ENCODE data around the gene ACRBP.
"Not testable (repeated sequence)": the region's sequence is repeated elsewhere in the genome, so short reads cannot be mapped to it uniquely, and the experiment has no call there.

Gene ACRBP

GRCh38 chr12:6618483-6619225, 28.6 kb downstream of the ACRBP start:
- no peak overlapping the region for H3K27ac ChIP-seq
- DNase-seq (ENCODE audit: low read depth, low spot score): no peak

DNA sequence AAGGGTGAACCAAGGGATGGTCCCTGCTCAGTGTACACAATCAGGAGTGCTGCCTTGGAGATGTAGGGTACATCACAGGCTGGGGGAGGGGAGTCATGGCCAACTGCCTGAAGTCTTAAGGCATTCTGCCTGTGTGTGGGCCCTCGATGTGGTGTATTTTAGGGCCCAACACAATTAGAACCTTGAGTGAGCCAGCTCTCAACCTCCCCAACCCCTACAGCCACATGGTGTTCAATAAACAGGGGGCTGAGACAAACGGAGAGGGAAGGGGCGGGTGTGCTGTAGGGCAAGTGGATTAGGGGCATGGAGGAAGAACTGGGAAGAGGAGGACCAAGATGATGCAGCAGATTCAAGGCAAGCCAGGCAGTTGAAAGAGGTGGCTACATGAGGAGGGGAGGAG, 31.4 kb downstream of the ACRBP start:
- DNase-seq (ENCODE audit: low read depth, low spot score): no peak
- no peak overlapping the region for H3K27ac ChIP-seq

GRCh38 chr12:6614513-6615172, 32.6 kb downstream of the ACRBP start:
- peak overlapping the region; percentile 56 for H3K27ac ChIP-seq

DNA sequence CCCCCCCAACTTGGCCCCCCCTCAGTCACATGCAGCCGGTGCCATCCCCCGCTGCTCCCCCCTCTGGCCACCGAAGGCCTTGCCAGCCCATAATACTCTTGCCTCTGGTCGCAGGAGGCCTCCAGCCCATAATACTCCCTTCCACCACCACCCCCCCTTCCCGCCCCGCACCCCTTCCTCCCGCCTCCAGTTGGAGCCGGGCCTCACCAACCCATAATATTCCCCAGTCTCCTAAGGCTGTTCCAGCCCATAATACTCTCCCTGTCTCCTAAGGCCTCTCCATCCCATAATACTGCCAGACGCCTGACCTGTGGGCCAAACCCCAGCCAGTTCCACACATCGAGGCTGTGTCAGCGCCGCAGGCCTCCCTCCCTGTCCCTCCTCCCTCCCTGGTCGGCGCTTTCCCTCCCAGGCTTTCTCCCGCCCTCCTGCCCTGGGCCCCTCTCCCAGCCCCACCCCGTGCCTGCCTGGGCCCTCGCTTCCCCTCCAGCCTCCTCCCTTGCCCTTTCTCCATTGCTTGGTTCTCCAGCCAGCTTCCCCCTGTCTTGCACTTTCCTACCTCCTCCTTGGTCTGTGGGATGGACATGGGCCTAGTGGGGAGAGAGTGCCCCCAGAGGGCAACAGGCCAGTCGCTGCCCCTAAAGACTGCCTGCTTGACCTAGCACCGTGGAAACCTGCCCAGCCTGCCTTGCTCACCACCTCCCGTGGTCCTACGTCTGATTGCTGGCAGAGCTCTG, 33.3 kb downstream of the ACRBP start:
- H3K27ac ChIP-seq: peak overlapping the region; percentile 56
- peak; percentile 33 for DNase-seq (ENCODE audit: low read depth, low spot score)

More at GRCh38 chr12:6614513-6615172, 32.6 kb downstream of the ACRBP start:
- no peak for DNase-seq (ENCODE audit: low read depth, low spot score)

DNA sequence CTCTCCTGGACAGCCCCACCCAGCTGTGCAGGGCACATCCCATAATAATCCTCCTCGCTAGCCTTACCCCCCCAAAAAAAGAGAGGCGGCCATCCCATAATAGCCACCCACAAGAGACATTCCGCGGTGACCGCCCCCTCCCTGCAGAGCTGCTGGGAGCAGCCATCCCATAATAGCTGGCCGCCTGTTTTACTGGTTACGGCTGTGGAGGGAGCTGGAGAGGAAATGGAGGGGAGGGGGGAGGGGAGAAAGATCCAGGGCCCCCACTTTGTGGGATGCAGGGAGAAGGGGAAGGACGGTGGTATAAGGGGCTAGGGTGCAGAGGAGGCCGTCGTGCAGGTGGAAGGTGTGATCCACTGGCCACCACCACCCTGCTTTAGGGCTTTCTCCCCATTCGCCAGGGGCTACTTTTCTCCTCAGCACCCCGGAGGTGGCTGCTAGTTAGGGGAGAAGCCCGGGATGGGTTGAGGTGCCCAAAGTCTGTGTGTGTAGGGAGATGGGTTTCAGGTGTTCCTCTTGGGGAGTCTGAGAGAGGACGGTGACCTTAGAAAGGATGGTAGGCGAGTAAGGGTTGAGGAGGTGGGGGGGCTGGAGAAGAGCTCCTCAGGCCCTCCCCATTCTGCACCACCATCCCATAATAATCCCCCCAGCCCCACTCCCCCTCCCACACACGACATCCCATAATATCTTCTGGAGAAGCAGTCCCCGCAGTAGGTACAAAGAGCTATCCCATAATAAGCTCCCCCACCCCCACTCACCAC, 34.0 kb downstream of the ACRBP start:
- peak overlapping the region; percentile 56 for H3K27ac ChIP-seq
- no peak for DNase-seq (ENCODE audit: low read depth, low spot score)

GRCh38 chr12:6612652-6613014, 34.6 kb downstream of the ACRBP start:
- peak overlapping the region; percentile 56 for H3K27ac ChIP-seq
- no peak for DNase-seq (ENCODE audit: low read depth, low spot score)

- peak overlapping the region; percentile 56 for H3K27ac ChIP-seq
- DNase-seq (ENCODE audit: low read depth, low spot score): no peak
Observed at GRCh38 chr12:6612247-6612646, 35.0 kb downstream of the ACRBP start.

DNA sequence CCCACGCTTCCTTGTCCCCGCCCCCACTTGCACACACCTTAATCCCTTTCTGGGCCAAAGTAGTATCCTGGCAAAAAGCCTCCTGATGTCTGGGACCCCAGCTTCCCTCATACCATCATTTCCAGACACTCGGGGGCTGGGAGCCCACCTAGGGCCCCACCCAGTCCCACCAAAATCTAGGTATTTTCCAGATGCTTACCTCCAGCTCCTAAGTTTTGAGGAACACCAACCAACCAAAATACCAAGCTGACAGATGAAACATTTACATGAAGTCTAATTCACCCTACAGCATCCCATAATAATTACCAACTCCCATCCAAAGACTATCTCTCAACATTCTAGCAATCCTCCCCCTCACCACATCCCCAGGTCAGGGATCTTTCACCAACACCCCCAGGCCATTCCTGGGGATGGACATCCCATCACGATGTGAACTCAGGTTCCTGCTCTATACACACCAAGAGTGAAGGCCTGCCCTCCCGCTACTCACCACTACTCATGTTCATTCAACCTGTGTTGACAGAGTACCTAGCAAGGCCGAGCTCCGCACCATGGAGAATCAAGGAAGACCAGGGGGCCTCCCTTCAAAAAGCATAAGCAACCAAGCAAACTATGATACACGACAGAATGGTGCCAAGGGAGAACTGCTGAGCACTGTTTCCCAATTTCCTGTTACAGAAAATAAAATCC, 38.5 kb downstream of the ACRBP start:
- peak overlapping the region; percentile 71 for H3K27ac ChIP-seq
- no peak for DNase-seq (ENCODE audit: low read depth, low spot score)

- peak overlapping the region; percentile 71 for H3K27ac ChIP-seq
- DNase-seq (ENCODE audit: low read depth, low spot score): no peak
Observed at GRCh38 chr12:6607751-6608591, 39.3 kb downstream of the ACRBP start.

GRCh38 chr12:6606331-6607131, 40.7 kb downstream of the ACRBP start:
- no peak for DNase-seq (ENCODE audit: low read depth, low spot score)
- peak overlapping the region; percentile 71 for H3K27ac ChIP-seq

GRCh38 chr12:6605421-6606330, 41.6 kb downstream of the ACRBP start:
- no peak for DNase-seq (ENCODE audit: low read depth, low spot score)
- peak overlapping the region; percentile 71 for H3K27ac ChIP-seq

- DNase-seq (ENCODE audit: low read depth, low spot score): no peak
- H3K27ac ChIP-seq: no peak overlapping the region
Observed at GRCh38 chr12:6604259-6605029, 42.8 kb downstream of the ACRBP start.

DNA sequence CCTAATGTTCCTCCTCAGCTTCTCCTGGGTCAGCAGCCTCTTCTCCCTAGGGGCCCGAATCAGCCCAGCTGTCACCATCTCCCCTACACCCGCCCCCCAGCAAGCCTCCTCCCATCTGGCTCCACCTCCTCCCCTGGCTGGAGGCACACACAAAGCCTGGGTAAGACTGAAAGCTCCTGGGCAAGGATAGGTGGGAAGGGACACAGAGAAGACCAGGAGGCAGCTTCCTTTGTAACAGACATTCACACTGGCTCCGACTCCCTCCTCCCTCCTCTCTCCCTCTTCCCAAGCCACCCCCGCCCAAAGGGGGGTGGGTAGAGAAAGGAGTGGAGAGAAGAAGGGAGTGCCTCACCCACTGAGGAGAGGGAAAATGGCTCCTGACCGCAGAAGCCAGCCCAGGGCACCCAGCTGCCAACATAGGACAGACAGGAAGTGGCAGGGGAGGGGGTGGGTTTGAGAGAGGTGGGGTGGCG, 44.1 kb downstream of the ACRBP start:
- DNase-seq (ENCODE audit: low read depth, low spot score): no peak
- peak overlapping the region; percentile 17 for H3K27ac ChIP-seq

GRCh38 chr12:6602526-6602925, 44.7 kb downstream of the ACRBP start:
- no peak for DNase-seq (ENCODE audit: low read depth, low spot score)

GRCh38 chr12:6595673-6596072, 51.6 kb downstream of the ACRBP start:
- H3K27ac ChIP-seq; DNase-seq (ENCODE audit: low read depth, low spot score): not testable (repeated sequence)

More at GRCh38 chr12:6602526-6602925, 44.7 kb downstream of the ACRBP start:
- no peak overlapping the region for H3K27ac ChIP-seq

GRCh38 chr12:6592087-6592486, 55.1 kb downstream of the ACRBP start:
- H3K27ac ChIP-seq: no peak overlapping the region
- DNase-seq (ENCODE audit: low read depth, low spot score): no peak
